ENCODE results near the gene MPZ.
"Not testable (repeated sequence)": the region's sequence is repeated elsewhere in the genome, so short reads cannot be mapped to it uniquely, and the experiment has no call there.

The MPZ gene

DNA sequence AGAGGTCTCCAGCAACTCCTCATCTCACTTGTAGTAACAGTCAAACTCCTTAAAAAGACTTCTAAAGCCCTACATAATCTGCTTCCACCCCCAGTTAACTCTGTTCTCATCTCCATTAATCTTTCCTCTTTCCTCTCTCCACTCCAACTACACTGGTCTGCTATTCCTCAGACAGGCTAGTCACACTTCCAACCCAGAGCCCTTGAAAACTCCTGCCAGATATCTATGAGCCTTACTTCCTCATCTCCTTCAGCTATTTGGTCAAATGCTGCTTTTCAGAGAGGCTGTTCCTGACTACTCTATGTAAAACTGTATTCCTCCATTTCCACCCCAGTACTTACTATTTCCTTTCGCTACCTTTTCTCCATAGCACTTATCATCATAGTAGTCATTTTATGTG, 26.8 kb downstream of the MPZ start:
- Mint-ChIP-seq H3K9me3 (no peaks in the 10 kb centered on the region), H3K4me1 (no peaks in the 10 kb centered on the region), H3K4me3 (no peak overlapping the region), H3K27ac (no peak overlapping the region), H3K27me3 (peaks cover 32% of the 10 kb centered on the region), H3K36me3 (no peaks in the 10 kb centered on the region)
- CTCF ChIA-PET = interaction anchor here (0.7 to 1.5 kb wide), 4 partner anchors 8 to 99 kb away, joined by 3 to 4 read pairs (median 3); partner anchors contain the start of gene TOMM40L
- no peak for DNase-seq

- Mint-ChIP-seq H3K36me3 (no peaks in the 10 kb centered on the region), H3K27ac (no peak overlapping the region), H3K9me3 (no peaks in the 10 kb centered on the region), H3K4me3 (no peak overlapping the region), H3K27me3 (peaks cover 47% of the 10 kb centered on the region), H3K4me1 (no peaks in the 10 kb centered on the region)
- no peak for DNase-seq
- CTCF ChIA-PET = no interaction called here
Observed at GRCh38 chr1:161274874-161275273, 34.9 kb downstream of the MPZ start.

- CTCF ChIA-PET = interaction anchor here (1.2 kb wide), 2 partner anchors 43 to 109 kb away, joined by 3 to 4 read pairs; no protein-coding TSS in a partner anchor
- DNase-seq = no peak
- no peaks in the 10 kb centered on the region for H3K9me3 Mint-ChIP-seq
- H3K36me3 Mint-ChIP-seq = no peaks in the 10 kb centered on the region
- no peak overlapping the region for H3K27ac Mint-ChIP-seq
- no peaks in the 10 kb centered on the region for H3K4me1 Mint-ChIP-seq
- no peak overlapping the region for H3K4me3 Mint-ChIP-seq
- H3K27me3 Mint-ChIP-seq = peaks cover 43% of the 10 kb centered on the region
Observed at GRCh38 chr1:161273402-161273801, 36.4 kb downstream of the MPZ start.

GRCh38 chr1:161267321-161267720, 42.4 kb downstream of the MPZ start:
- H3K4me3 Mint-ChIP-seq = no peak overlapping the region
- no peak overlapping the region for H3K27ac Mint-ChIP-seq
- peaks cover 2% of the 10 kb centered on the region for H3K4me1 Mint-ChIP-seq
- DNase-seq = no peak
- no peaks in the 10 kb centered on the region for H3K36me3 Mint-ChIP-seq
- H3K27me3 Mint-ChIP-seq = peaks cover 37% of the 10 kb centered on the region
- H3K9me3 Mint-ChIP-seq = no peaks in the 10 kb centered on the region
- CTCF ChIA-PET = no interaction called here

DNA sequence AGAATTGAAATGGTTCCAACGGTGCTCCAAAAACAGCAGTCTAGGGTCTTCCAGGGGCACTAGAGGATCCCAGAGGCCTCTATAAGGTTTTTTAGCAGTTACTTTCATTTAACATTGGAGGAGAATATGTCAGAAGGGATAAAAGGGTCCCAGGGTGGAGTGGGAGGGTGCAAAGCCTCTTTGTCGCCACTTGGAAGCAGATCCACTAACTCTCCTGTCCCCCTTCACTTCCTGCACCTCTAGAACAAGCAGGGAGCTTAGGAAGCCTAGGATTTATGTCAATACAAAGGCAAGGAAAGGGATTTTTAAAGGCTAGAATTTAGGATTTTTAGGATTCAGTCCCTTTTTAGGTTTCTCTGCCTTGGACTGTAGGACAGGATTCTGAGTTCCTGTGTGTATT, 42.9 kb downstream of the MPZ start:
- no peak overlapping the region for H3K27ac Mint-ChIP-seq
- no peaks in the 10 kb centered on the region for H3K36me3 Mint-ChIP-seq
- H3K27me3 Mint-ChIP-seq = peaks cover 38% of the 10 kb centered on the region
- no peaks in the 10 kb centered on the region for H3K9me3 Mint-ChIP-seq
- no peak overlapping the region for H3K4me3 Mint-ChIP-seq
- CTCF ChIA-PET = interaction anchor here (1.0 kb wide), 1 partner anchor 23 kb away, joined by 3 read pairs; no protein-coding TSS in a partner anchor
- no peak for DNase-seq
- H3K4me1 Mint-ChIP-seq = peaks cover 2% of the 10 kb centered on the region

DNA sequence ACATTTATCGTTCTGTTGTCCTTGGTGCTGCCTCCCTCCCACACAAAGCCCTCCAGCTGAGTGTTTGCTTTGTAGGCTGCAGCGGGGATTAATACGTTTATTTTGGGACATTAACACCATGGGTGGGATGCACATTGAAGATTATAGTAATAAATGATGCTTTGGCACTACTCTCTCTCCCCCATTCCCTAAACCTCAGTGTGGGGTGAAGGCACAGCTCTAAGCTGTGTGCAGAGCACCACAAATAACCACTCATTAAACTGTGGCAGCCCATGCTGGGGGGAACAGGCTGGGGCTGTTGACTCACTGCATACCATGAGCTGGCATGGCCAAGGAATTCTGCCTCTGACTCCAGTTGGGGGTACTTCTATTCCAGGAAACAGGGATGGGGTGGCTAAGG, 43.6 kb downstream of the MPZ start:
- Mint-ChIP-seq H3K27ac (no peak overlapping the region), H3K4me1 (peaks cover 7% of the 10 kb centered on the region), H3K9me3 (no peaks in the 10 kb centered on the region), H3K4me3 (no peak overlapping the region), H3K27me3 (peaks cover 39% of the 10 kb centered on the region), H3K36me3 (no peaks in the 10 kb centered on the region)
- no peak for DNase-seq
- CTCF ChIA-PET = interaction anchor here (1.0 kb wide), 2 partner anchors 24 to 85 kb away, joined by 3 read pairs; no protein-coding TSS in a partner anchor

DNA sequence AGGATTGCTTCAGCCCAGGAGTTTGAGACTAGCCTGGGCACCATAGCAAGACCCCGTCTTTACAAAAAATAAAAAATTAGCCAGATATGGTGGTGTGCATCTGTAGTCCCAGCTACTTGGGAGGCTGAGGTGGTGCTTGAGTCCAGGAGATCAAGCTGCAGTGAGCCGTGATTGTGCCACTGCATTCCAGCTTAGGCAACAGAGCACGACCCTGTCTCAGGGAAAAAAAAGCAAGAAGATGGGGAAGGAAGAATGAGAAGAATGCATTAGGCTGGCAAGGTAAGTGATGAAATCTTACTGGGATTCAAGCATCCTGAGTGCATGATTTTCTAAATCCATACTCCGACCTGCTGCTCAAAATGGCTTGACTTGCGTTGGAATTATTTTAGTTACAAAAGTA, 44.5 kb downstream of the MPZ start:
- CTCF ChIA-PET = interaction anchor here (1.0 kb wide), 1 partner anchor 84 kb away, joined by 3 read pairs; no protein-coding TSS in a partner anchor

DNA sequence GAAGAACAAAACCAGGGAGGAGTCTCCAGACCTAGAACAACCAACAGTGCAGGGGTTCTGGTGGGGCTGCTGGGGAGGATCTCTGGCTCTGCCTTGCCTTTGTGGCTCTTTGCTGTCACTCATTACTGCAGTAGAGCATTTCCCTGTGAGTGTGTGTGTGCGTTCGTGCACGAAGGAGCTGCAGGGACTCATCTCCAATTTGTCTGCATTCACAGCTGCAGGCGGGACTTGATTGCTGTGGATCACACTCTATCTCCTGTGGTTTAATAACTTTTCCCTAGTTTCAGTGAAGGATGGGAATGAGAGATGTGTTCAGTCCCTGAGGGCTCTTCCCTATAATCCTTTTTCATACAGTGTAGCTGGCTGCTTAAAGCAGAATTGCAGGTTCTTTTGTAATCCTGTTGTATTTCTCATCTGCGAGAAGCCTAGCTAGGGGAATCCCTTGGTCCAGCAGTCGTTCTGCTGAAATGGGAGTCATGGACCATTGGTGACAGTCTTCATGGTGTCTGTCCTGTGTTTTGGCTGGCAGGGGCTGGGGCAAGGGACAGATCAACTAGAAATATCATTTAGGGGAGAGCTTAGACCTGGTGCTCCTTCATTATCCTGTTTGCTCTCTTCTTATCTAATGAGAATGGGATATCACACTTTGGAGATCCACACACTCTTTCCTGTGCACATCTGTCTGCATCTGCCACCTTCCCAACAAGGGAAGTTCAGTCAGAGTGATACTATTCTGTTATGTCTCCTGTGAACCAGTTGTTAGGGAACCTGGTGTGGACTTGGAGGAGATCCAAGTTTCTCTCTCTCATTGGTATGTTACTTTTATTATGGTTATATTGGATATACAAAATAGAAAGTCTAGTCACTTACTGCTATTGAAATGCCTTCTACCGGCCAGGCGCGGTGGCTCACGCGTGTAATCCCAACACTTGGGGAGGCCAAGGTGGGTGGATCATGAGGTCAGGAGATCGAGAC, 48.2 kb downstream of the MPZ start:
- DNase-seq = no peak
- H3K36me3 Mint-ChIP-seq = peaks cover 14% of the 10 kb centered on the region
- CTCF ChIA-PET = interaction anchor here (2.0 kb wide), 1 partner anchor 30 kb away, joined by 5 read pairs; no protein-coding TSS in a partner anchor
- peaks cover 13% of the 10 kb centered on the region for H3K9me3 Mint-ChIP-seq
- H3K4me1 Mint-ChIP-seq = peaks cover 30% of the 10 kb centered on the region
- peaks cover 78% of the 10 kb centered on the region for H3K27me3 Mint-ChIP-seq
- H3K4me3 Mint-ChIP-seq = no peak overlapping the region
- H3K27ac Mint-ChIP-seq = no peak overlapping the region

More for the DNA sequence above, 44.5 kb downstream of the MPZ start:
- Mint-ChIP-seq H3K4me1 (peaks cover 14% of the 10 kb centered on the region), H3K36me3 (no peaks in the 10 kb centered on the region), H3K27ac (no peak overlapping the region), H3K27me3 (peaks cover 45% of the 10 kb centered on the region), H3K9me3 (no peaks in the 10 kb centered on the region), H3K4me3 (no peak overlapping the region)
- no peak for DNase-seq

- H3K36me3 Mint-ChIP-seq = peaks cover 14% of the 10 kb centered on the region
- no peak overlapping the region for H3K4me3 Mint-ChIP-seq
- peaks cover 17% of the 10 kb centered on the region for H3K9me3 Mint-ChIP-seq
- H3K27me3 Mint-ChIP-seq = peaks cover 73% of the 10 kb centered on the region
- H3K27ac Mint-ChIP-seq = no peak overlapping the region
- CTCF ChIA-PET = interaction anchor here (2.0 kb wide), 1 partner anchor 31 kb away, joined by 5 read pairs; no protein-coding TSS in a partner anchor
- no peak for DNase-seq
- peaks cover 30% of the 10 kb centered on the region for H3K4me1 Mint-ChIP-seq
Observed at GRCh38 chr1:161260376-161261260, 49.1 kb downstream of the MPZ start.

GRCh38 chr1:161259765-161260164, 50.0 kb downstream of the MPZ start:
- Mint-ChIP-seq H3K4me3 (peak overlapping the region; percentile 42), H3K27me3 (peaks cover 70% of the 10 kb centered on the region)
- CTCF ChIA-PET = no interaction called here

GRCh38 chr1:161259345-161259702, 50.4 kb downstream of the MPZ start:
- H3K36me3 Mint-ChIP-seq = peaks cover 14% of the 10 kb centered on the region
- no peak for DNase-seq
- peaks cover 70% of the 10 kb centered on the region for H3K27me3 Mint-ChIP-seq
- H3K4me3 Mint-ChIP-seq = peak overlapping the region; percentile 42
- CTCF ChIA-PET = interaction anchor here (1.5 kb wide), 1 partner anchor 19 kb away, joined by 4 read pairs; no protein-coding TSS in a partner anchor
- no peak overlapping the region for H3K27ac Mint-ChIP-seq
- H3K9me3 Mint-ChIP-seq = peaks cover 17% of the 10 kb centered on the region
- peaks cover 30% of the 10 kb centered on the region for H3K4me1 Mint-ChIP-seq

More at GRCh38 chr1:161259765-161260164, 50.0 kb downstream of the MPZ start:
- no peak for DNase-seq
- Mint-ChIP-seq H3K27ac (no peak overlapping the region), H3K9me3 (peaks cover 17% of the 10 kb centered on the region), H3K36me3 (peaks cover 14% of the 10 kb centered on the region), H3K4me1 (peaks cover 30% of the 10 kb centered on the region)

DNA sequence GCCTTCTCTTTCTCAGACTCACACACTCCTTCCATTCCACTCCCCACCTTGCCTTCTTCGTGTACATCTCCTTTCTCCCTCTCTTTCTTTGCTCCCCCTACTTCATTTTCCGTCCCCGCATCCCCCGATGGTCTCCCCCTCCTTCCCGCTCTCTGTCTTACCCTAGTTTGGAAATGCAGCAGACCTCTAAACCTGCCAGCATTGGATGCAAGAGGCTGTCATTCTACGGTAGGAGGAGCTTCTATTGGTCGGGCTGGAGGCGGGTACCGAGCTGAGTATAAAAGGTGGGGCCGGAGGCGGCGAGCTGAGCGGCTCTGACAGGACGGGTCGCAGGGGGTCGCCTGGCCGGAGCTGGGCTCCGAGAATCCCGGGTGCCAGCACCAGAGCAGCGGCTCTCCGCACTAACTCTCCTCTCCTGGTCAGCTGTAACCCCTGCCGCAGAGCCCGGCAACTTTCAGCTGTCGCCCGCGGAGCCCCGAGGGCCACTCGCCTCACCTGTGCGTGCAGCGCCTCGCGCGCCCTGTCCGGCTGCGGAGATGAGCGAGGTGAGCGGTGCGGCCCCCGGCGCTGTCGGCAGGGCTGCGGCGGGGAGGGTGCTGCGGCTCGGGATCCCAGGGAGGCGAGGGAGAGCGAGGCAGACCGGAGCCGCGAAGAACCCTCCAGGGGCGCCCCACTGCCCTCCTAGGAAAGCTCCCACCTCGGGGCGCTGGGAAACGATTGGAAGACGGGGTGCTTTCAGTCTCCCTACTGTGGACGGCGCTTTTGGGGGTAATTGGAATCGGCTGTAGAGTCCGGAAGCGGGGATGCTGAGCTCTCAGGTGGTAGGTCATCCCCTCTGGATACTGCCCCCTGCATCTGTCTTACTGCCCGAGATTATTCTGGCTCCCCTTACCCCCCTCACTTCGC, 51.1 kb downstream of the MPZ start, which contains the start of gene PCP4L1:
PCP4L1 (plus strand) TSS at position 307 of the 906 bp plus-strand sequence; CDS start at position 537, 230 bp downstream.
- H3K27me3 Mint-ChIP-seq = peaks cover 68% of the 10 kb centered on the region
- H3K27ac Mint-ChIP-seq = no peak within 1 kb of the TSS
- H3K36me3 Mint-ChIP-seq = peaks cover 14% of the 10 kb centered on the region
- peak within 1 kb of the TSS; percentile 42 for H3K4me3 Mint-ChIP-seq
- peak; percentile 64 for DNase-seq
- CTCF ChIA-PET = interaction anchor here (0.8 to 1.5 kb wide), 4 partner anchors 19 to 125 kb away, joined by 3 to 4 read pairs (median 3); partner anchors contain the start of gene TOMM40L
- peaks cover 17% of the 10 kb centered on the region for H3K9me3 Mint-ChIP-seq
- H3K4me1 Mint-ChIP-seq = peaks cover 30% of the 10 kb centered on the region

GRCh38 chr1:161257109-161257508, 52.7 kb downstream of the MPZ start:
- not testable (repeated sequence) for H3K4me3 Mint-ChIP-seq, DNase-seq, H3K27ac Mint-ChIP-seq
- H3K27me3 Mint-ChIP-seq = peaks cover 60% of the 10 kb centered on the region
- peaks cover 14% of the 10 kb centered on the region for H3K36me3 Mint-ChIP-seq
- peaks cover 30% of the 10 kb centered on the region for H3K4me1 Mint-ChIP-seq
- CTCF ChIA-PET = interaction anchor here (1.5 kb wide), 1 partner anchor 34 kb away, joined by 3 read pairs; no protein-coding TSS in a partner anchor
- H3K9me3 Mint-ChIP-seq = peaks cover 17% of the 10 kb centered on the region

All from activated naive CD4-positive, alpha-beta T cell treated with anti-CD3 and anti-CD28 coated beads, Interleukin-2, amount 10 ng/mL, durations not matched to agents 7 days and 5 days (primary cell).